Activated naive CD8-positive, alpha-beta T cell treated with anti-CD3 and anti-CD28 coated beads, Interleukin-2, amount 10 ng/mL, durations not matched to agents 7 days and 5 days (primary cell): ENCODE data around the gene N4BP2L2. TPM values are rescaled to one million over a fixed set of nuclear protein-coding genes. Genes with fewer than 3 reads are reported as not detected.

ENCODE experiments used
- ATAC-seq: fragments of 150-1000 bp; cut with Tn5 transposase; one replicate; pipeline ENCODE4 v1.10.0; 2021; ENCODE audit warnings: low read depth, moderate library complexity
- POLR2A ChIA-PET: fragments of 350-600 bp; sonication (Branson Sonifier 250); formaldehyde crosslinking; loops from one replicate; lab custom pipeline; 2021; ENCODE audit warnings: antibody characterized with exemption; lab: Charles Lee
- DNase-seq: peaks from one replicate; pipeline ENCODE4 v3.0.0; 2021
- H3K27ac Mint-ChIP-seq: one replicate; pipeline ENCODE4 v1.8.0; 2022; ENCODE audit warnings: mild to moderate bottlenecking, mixed read lengths
- H3K27me3 Mint-ChIP-seq: one replicate; pipeline ENCODE4 v1.8.0; 2022; ENCODE audit warnings: mild to moderate bottlenecking, moderate library complexity, mixed read lengths
- H3K36me3 Mint-ChIP-seq: one replicate; pipeline ENCODE4 v1.8.0; 2021; ENCODE audit warnings: mild to moderate bottlenecking, mixed read lengths
- H3K4me1 Mint-ChIP-seq: one replicate; pipeline ENCODE4 v1.8.0; 2021; ENCODE audit warnings: mixed read lengths
- H3K4me3 Mint-ChIP-seq: one replicate; pipeline ENCODE4 v1.8.0; 2022; ENCODE audit warnings: mild to moderate bottlenecking, moderate library complexity, mixed read lengths
- H3K9me3 Mint-ChIP-seq: one replicate; pipeline ENCODE4 v1.8.0; 2021; ENCODE audit warnings: mixed read lengths
- total RNA-seq, 2 experiments: library from RNA; stranded (reverse); gene quantifications; one replicate each; pipeline ENCODE4 v1.2.3, GENCODE V29; 2021

N4BP2L2 gene
- total RNA-seq, 2 experiments from 2014 or later, result 160 to 180 TPM

DNA sequence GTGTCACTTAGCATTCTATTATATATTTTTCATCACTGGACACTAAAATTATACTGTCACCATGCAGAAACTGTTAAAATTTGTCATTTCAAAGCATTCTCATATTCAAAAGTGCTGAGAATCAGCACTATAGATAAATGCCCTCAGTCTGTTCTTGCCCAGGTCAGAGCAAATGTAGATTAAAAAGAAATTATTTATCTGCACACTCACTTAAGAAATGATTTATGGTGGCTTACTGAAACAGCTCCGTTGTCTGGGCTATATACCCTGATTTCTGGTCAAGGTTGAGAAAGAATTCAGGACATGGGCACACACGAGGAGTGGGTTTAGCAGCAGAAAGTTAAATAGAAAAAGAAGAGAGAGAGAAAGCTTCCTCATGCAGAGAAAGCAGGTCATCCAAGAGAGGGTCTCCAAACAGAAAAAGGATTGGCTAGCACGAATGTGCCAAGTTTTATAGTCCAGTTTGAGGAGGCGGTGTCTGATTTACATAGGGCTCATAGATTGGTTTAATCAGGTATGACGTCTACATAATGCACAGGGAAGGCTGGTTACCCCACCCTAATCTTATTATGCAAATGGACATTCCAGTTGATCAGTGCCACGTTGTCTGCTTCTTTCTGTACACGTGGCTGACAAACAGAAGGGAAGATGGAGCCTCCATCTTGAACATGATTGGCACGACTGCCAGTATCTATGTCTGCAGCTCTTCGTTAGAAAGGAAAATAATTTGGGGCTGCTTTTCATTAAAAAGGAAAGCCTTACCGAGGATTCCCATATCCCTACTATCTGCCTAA is 63.4 kb downstream of the N4BP2L2 start:
- no peaks in the 10 kb centered on the region for H3K27me3 Mint-ChIP-seq
- ATAC-seq, result no peak
- peaks cover 4% of the 10 kb centered on the region for H3K4me1 Mint-ChIP-seq
- no peaks in the 10 kb centered on the region for H3K36me3 Mint-ChIP-seq
- POLR2A ChIA-PET, result no interaction called here
- no peak overlapping the region for H3K27ac Mint-ChIP-seq
- no peak overlapping the region for H3K4me3 Mint-ChIP-seq
- H3K9me3 Mint-ChIP-seq, result no peaks in the 10 kb centered on the region
- no peak for DNase-seq

DNA sequence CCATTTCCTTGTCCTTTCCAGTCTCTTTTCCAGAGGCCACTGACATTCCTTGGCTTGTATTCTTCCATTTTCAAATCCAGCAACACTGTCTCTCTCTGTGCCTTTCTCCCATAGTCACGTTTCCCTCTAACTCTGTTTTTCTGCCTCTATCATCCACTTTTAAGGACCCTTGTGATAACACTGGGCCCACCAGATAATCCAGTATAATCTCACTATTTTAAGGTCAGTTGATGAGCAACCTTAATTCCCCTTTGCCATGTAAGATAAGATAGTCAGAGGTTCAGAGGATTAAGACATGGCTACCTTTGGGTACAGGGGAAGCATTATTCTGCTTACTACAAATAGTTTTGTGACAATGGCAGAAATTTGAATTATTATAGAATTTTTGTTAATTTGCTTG is 64.9 kb downstream of the N4BP2L2 start:
- no peak for ATAC-seq
- no peaks in the 10 kb centered on the region for H3K27me3 Mint-ChIP-seq
- DNase-seq, result no peak
- POLR2A ChIA-PET, result no interaction called here
- no peak overlapping the region for H3K27ac Mint-ChIP-seq
- H3K4me1 Mint-ChIP-seq, result peaks cover 4% of the 10 kb centered on the region
- no peak overlapping the region for H3K4me3 Mint-ChIP-seq
- no peaks in the 10 kb centered on the region for H3K36me3 Mint-ChIP-seq
- H3K9me3 Mint-ChIP-seq, result no peaks in the 10 kb centered on the region

DNA sequence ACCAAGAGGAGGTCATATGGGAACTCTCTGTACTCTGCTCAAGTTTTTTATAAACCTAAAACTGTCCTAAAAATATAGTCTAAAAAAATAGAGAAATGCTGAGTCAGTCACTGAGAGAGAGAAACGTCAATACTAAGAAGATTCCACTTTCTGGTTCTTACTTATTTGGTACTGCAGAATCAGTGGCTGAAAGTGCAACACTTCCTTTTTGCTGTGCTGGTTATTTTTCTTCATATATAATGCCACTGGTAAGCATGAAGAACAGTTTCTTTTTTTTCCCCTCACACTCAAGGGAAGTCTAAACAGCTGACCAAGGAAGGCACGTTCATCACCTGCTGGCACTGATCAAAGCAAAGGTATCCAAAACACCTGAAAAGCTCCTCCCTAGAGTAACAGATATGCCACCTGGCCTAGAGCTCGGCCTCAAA is 66.4 kb downstream of the N4BP2L2 start:
- Mint-ChIP-seq H3K4me1 (peaks cover 4% of the 10 kb centered on the region), H3K36me3 (no peaks in the 10 kb centered on the region), H3K27me3 (no peaks in the 10 kb centered on the region), H3K27ac (no peak overlapping the region), H3K9me3 (no peaks in the 10 kb centered on the region), H3K4me3 (no peak overlapping the region)
- no peak for DNase-seq
- ATAC-seq, result no peak
- POLR2A ChIA-PET, result no interaction called here

DNA sequence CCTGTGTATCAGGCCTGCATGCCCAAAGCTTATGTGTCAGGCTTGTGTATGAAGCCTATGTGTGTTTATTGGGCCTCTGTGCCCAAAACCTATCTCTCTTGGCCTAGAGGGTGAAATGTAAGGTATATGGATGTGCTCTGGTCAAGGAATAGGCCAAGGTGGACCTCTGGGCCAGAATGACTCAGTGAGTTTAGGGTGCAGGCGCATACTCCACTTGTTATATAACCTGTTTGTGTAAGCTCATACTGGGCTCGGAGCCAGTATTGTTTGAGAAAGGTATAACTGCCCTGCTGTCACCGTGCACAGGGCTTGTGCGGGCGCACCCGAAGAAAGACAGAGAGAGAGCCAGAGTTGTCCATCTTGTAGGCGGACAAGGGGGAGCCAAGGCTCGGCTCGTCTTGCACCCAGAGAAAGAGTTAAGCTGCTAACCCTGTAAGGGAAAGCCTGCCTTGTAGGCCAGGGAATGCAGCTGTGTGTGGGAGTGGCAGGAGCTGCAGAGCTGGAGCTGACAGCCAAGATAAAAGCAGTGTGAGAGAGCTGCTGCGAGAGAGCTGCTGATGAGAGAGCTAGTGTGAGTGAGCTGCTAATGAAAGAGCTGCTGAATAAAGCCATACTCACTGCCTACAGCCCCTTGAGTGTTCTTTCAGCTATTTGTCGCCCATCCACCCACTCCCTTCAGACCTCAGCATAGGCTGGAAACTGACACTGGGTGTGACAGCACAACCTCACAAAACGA is 67.2 kb downstream of the N4BP2L2 start:
- POLR2A ChIA-PET, result no interaction called here
- H3K27ac Mint-ChIP-seq, result no peak overlapping the region
- ATAC-seq (no peak), DNase-seq (no peak)
- no peaks in the 10 kb centered on the region for H3K9me3 Mint-ChIP-seq
- H3K4me3 Mint-ChIP-seq, result no peak overlapping the region
- no peaks in the 10 kb centered on the region for H3K36me3 Mint-ChIP-seq
- H3K27me3 Mint-ChIP-seq, result no peaks in the 10 kb centered on the region
- H3K4me1 Mint-ChIP-seq, result peaks cover 4% of the 10 kb centered on the region

GRCh38 chr13:32468502-32469142 is 70.0 kb downstream of the N4BP2L2 start:
- DNase-seq, result no peak
- Mint-ChIP-seq H3K36me3 (peaks cover 1% of the 10 kb centered on the region), H3K4me3 (no peak overlapping the region), H3K9me3 (no peaks in the 10 kb centered on the region), H3K27me3 (no peaks in the 10 kb centered on the region), H3K4me1 (peaks cover 4% of the 10 kb centered on the region), H3K27ac (no peak overlapping the region)
- ATAC-seq, result no peak
- POLR2A ChIA-PET, result no interaction called here

DNA sequence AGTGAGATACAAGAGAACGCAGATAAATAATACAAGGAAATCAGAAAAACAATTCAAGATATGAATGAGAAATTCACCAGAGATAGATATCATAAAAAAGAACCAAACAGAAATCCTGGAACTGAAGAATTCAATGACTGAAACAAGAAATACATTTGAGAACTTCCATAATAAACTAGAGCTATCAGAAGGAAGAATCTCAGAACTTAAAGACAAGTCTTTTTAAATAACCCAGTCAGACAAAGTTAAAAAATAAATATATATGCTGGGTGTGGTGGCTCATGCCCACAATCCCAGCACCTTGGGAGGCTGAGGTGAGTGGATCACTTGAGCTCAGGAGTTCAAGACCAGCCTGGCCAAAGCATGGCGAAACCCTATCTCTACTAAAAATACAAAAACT is 82.0 kb downstream of the N4BP2L2 start:
- DNase-seq, result no peak
- H3K9me3 Mint-ChIP-seq, result peaks cover 21% of the 10 kb centered on the region

GRCh38 chr13:32455594-32455903 is 83.0 kb downstream of the N4BP2L2 start:
- POLR2A ChIA-PET, result no interaction called here
- ATAC-seq, result no peak
- no peak for DNase-seq
- H3K36me3 Mint-ChIP-seq, result peaks cover 24% of the 10 kb centered on the region
- H3K4me1 Mint-ChIP-seq, result peaks cover 4% of the 10 kb centered on the region
- H3K27me3 Mint-ChIP-seq, result no peaks in the 10 kb centered on the region
- H3K27ac Mint-ChIP-seq, result no peak overlapping the region
- H3K4me3 Mint-ChIP-seq, result no peak overlapping the region
- peaks cover 25% of the 10 kb centered on the region for H3K9me3 Mint-ChIP-seq

More for the DNA sequence above, 82.0 kb downstream of the N4BP2L2 start:
- Mint-ChIP-seq H3K27ac (no peak overlapping the region), H3K4me3 (no peak overlapping the region), H3K27me3 (no peaks in the 10 kb centered on the region), H3K36me3 (peaks cover 21% of the 10 kb centered on the region), H3K4me1 (peaks cover 4% of the 10 kb centered on the region)
- ATAC-seq, result no peak
- POLR2A ChIA-PET, result no interaction called here

DNA sequence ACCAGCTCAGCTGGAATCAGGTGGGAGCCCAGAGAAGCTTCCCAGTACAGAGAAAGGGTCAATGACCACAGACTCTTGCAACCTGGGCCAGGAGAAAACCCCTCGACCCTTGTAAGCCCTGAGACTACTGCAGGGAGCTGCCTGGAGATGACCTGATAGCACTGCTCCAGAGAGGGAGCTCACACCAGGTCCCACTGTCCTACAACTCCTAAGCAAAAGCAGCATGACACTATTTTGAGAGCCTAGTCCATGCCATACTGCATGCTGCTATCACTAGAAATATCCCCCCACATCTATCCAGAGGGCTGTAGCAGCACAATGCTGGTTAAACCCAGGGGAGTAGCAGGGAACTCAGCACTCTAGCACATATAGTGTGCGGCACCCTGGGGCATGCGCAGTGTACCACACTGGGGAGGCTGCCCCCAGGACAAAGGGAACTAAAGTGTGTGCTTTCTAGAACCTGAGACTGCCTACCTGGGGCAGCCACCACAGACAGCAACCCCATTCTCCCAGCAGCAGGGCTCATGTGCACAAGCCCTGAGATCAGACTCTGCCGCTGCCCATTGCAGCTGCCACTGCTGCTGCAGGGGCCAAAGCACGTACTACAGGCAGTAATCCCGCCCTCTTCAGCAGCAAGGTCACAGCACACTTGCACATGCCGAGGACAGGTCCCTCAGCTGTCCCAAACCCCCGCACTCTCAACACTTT is 83.6 kb downstream of the N4BP2L2 start:
- peaks cover 4% of the 10 kb centered on the region for H3K4me1 Mint-ChIP-seq
- DNase-seq (no peak), ATAC-seq (no peak)
- no peak overlapping the region for H3K27ac Mint-ChIP-seq
- H3K27me3 Mint-ChIP-seq, result no peaks in the 10 kb centered on the region
- H3K4me3 Mint-ChIP-seq, result no peak overlapping the region
- H3K36me3 Mint-ChIP-seq, result peaks cover 23% of the 10 kb centered on the region
- peaks cover 24% of the 10 kb centered on the region for H3K9me3 Mint-ChIP-seq
- POLR2A ChIA-PET, result interaction anchor here (0.6 kb wide), 1 partner anchor 90 kb away, joined by 5 read pairs; no protein-coding TSS in a partner anchor

GRCh38 chr13:32453981-32454380 is 84.6 kb downstream of the N4BP2L2 start:
- POLR2A ChIA-PET, result interaction anchor here (1.4 kb wide), 1 partner anchor 85 kb away, joined by 6 read pairs; the partner anchor contains the start of gene N4BP2L2
- peaks cover 4% of the 10 kb centered on the region for H3K4me1 Mint-ChIP-seq
- no peak overlapping the region for H3K27ac Mint-ChIP-seq
- H3K4me3 Mint-ChIP-seq, result no peak overlapping the region
- DNase-seq (no peak), ATAC-seq (no peak)
- H3K36me3 Mint-ChIP-seq, result peaks cover 20% of the 10 kb centered on the region
- H3K27me3 Mint-ChIP-seq, result no peaks in the 10 kb centered on the region
- H3K9me3 Mint-ChIP-seq, result peaks cover 21% of the 10 kb centered on the region

DNA sequence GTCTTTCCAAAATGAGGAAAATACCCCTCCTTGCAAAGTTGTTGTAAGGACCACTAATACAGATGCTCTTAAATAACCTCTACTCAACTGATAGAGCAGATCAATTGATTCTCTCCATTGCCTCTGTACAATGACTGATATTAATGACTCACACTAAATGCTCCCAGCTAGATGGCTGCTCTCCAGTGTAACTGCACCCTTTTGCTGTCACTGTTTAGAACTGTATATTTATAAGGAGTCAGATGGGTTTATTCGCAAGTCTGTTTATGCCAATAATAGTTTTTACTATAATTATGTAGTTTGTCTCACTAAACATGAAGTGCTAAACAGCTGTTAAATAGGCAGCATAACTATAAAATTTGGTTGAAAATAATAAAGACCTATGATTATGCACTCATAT is 89.6 kb downstream of the N4BP2L2 start:
- DNase-seq, result no peak
- no peaks in the 10 kb centered on the region for H3K27me3 Mint-ChIP-seq
- peaks cover 4% of the 10 kb centered on the region for H3K9me3 Mint-ChIP-seq
- no peak overlapping the region for H3K27ac Mint-ChIP-seq
- H3K36me3 Mint-ChIP-seq, result peaks cover 5% of the 10 kb centered on the region
- no peak for ATAC-seq
- H3K4me3 Mint-ChIP-seq, result no peak overlapping the region
- peaks cover 7% of the 10 kb centered on the region for H3K4me1 Mint-ChIP-seq
- POLR2A ChIA-PET, result no interaction called here

DNA sequence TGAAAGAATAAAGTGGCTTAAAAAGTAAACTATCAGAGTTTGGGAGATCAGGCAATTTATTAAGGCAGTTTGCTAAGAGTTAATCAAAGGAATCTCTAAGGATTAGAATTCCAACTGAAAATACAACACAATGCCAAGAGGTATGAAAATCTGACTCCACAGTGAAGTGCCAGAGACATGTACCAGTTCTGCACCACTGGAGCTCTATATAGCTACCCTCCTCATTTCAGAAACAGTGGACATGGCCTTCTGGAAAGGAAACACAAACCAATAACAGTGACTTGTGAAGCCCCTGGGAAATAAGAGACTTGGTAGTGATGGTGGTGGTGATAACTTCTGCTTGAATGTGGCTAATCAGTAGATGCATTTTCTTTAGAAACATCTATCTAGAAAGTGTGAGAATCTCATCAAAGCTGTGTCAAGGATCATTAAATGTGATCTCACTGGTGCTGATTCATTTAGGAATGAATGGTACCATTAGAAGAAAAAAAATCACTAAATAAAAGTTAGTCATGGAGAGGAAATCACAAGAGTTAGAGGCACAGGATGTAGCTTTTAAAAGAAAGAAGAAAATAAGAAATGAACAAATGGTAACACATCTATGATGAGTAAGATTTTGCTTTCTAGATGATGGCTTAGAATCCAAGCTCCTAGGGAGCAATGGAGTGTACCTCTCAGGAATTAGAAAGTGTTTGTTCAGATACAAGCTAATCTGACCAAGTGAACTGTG is 90.5 kb downstream of the N4BP2L2 start:
- H3K27ac Mint-ChIP-seq, result no peak overlapping the region
- H3K9me3 Mint-ChIP-seq, result peaks cover 4% of the 10 kb centered on the region
- no peak for ATAC-seq
- H3K27me3 Mint-ChIP-seq, result no peaks in the 10 kb centered on the region
- no peak overlapping the region for H3K4me3 Mint-ChIP-seq
- DNase-seq, result no peak
- POLR2A ChIA-PET, result no interaction called here
- H3K36me3 Mint-ChIP-seq, result peaks cover 5% of the 10 kb centered on the region
- H3K4me1 Mint-ChIP-seq, result peaks cover 7% of the 10 kb centered on the region

DNA sequence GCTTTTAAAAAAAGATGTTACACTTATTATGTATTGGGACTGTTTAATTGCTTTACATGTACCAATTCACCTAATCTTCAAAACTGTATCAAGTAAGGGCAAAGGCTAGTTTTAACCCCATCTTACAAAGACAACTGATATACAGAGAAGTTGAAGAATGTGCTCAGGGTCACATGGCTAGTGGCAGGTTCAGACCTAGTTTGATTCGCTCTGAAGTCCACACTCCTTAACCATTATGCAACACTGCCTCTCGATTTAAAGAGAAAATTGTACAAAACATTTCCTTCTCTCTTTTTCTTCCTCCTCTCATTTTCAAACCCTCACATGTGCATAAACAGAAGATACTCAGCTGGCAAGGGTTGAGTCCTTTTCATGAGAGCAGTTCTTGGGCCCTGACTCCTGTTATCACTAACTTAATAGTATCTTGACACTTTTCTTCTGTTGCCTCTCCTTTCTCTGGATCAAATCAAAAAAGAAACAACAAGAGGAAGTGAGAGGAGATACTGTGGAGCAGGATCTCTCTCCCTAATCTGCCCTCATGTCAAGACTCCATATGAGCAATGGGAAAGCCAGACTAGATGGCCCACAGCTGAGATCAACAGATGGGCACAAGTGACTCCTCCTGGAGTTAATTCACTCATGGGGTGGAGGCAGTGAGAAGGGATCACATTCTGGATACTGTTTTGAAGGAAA is 91.7 kb downstream of the N4BP2L2 start:
- Mint-ChIP-seq H3K27ac (no peak overlapping the region), H3K27me3 (no peaks in the 10 kb centered on the region), H3K4me1 (peaks cover 12% of the 10 kb centered on the region), H3K9me3 (peaks cover 3% of the 10 kb centered on the region), H3K4me3 (no peak overlapping the region), H3K36me3 (peaks cover 4% of the 10 kb centered on the region)
- ATAC-seq (no peak), DNase-seq (no peak)
- POLR2A ChIA-PET, result no interaction called here
